ENCODE measurements around the gene HLTF. TPM values are rescaled to one million over a fixed set of nuclear protein-coding genes. Genes with fewer than 3 reads are reported as not detected.

Gene HLTF
- total and polyA plus RNA-seq, 11 donors: 4.0 to 39.4 (median 19.2) TPM

DNA sequence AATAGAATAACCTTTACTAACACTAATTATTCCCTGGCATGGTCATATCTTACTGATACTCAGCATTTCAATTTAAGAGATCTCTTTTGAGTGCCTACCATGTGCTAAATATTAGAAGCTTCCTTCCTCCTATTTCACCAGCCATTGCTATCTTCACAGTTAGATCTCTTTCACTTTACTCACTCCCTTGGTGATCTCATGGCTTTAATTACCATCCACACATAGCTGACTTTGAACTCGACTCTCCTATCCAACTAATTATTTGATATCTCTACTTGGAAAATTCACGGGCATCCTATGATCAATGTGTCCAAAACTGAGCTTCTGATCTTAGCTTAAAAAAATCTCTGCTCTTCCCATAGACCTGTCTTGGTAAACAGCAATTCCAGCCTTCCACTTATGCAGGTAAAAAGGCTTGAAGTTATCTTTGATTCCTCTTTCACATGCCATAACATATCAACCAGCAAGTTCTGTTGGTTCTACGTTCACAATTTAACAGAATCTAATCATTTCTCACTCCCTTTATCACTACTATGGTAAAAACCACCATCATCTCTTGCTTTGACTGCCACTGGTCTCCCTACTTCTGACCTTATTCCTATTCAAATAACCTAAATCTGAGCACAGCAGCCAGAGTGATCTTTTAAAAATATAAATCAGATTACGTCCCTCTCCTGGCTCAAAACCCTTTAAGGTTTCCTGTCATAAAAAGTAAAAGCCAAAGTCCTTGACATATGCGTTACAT, 41.8 kb downstream of the HLTF start:
- DNase-seq (no peak), ATAC-seq (no peak)
- intact Hi-C loops (cut with DNase I): no loop called here
- Histone ChIP-seq H3K4me3 (no peak overlapping the region), H3K36me3 (peaks cover 0 to 98% (median 42%) of the 10 kb centered on the region in 9 donors), H3K9me3 (no peaks in the 10 kb centered on the region), H3K4me1 (peaks cover 0 to 9% (median 0%) of the 10 kb centered on the region in 12 donors), H3K27me3 (no peaks in the 10 kb centered on the region), H3K27ac (no peak overlapping the region)
- WGBS, 4 donors: 76 to 85% (median 82%) methylated on average over 5 of the region's 5 CpGs
- TF ChIP-seq, protein P1, sequence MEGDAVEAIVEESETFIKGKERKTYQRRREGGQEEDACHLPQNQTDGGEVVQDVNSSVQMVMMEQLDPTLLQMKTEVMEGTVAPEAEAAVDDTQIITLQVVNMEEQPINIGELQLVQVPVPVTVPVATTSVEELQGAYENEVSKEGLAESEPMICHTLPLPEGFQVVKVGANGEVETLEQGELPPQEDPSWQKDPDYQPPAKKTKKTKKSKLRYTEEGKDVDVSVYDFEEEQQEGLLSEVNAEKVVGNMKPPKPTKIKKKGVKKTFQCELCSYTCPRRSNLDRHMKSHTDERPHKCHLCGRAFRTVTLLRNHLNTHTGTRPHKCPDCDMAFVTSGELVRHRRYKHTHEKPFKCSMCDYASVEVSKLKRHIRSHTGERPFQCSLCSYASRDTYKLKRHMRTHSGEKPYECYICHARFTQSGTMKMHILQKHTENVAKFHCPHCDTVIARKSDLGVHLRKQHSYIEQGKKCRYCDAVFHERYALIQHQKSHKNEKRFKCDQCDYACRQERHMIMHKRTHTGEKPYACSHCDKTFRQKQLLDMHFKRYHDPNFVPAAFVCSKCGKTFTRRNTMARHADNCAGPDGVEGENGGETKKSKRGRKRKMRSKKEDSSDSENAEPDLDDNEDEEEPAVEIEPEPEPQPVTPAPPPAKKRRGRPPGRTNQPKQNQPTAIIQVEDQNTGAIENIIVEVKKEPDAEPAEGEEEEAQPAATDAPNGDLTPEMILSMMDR (IDR thresholded peaks at IDR 0.05): no peak

DNA sequence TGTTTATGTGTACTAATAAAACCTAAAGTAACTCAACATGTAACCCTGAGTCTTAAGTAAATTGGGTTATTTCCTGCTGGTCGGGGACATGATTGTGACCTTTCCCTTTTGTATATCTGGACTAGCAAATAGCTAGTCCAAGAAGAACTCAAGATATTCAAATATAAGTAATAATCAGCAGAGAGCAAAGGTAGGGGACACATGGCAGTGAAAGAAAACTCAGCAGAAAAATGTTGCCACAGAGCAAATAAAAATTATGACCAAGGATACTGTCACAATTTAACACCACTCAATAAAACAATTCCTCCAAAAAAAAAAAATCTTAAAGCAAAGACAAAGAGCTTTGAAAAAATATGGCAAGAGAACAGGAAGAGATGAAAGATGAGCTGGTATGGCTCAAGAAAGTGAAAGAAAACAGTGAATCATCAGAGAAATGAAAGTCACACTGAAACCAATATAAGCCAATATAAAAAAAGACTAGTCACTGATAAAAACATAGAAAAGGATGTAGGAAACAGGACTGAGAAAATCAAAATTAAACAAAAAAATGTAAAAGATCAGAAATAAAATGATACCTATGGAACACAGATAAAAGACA, 43.4 kb downstream of the HLTF start:
- Histone ChIP-seq H3K9me3 (no peaks in the 10 kb centered on the region), H3K4me3 (no peak overlapping the region), H3K27ac (peak overlapping the region in 1 of 12 donors; percentile 12), H3K36me3 (peaks cover 0 to 98% (median 52%) of the 10 kb centered on the region in 9 donors), H3K4me1 (peaks cover 0 to 9% (median 0%) of the 10 kb centered on the region in 12 donors), H3K27me3 (no peaks in the 10 kb centered on the region)
- TF ChIP-seq, protein P1 (IDR thresholded peaks at IDR 0.05): no peak
- TF ChIP-seq POLR2A (IDR thresholded peaks at IDR 0.05): no peak
- intact Hi-C loops (cut with DNase I): no loop called here
- ATAC-seq (no peak), DNase-seq (no peak)
- WGBS, 4 donors: 74 to 82% (median 76%) methylated on average over 1 of the region's 1 CpG

DNA sequence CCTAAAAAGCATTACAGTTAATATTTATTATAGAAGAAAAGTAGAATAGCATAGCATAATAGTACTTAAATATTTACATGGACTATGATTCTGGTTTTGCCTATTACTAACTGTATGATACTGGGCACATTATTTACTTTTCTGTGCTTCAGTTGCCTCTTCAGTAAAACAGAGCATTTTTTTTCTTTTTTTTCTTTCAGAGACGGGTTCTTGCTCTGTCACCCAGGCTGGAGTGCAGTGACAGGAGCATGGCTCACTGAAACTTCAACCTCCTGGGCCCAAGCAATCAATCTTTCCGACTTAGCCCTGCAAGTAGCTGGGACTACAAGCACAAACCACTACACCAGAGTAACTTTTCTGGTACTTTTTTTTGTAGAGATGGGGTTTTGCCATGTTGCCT, 48.0 kb downstream of the HLTF start:
- TF ChIP-seq POLR2A (IDR thresholded peaks at IDR 0.05): no peak
- TF ChIP-seq, protein P1 (IDR thresholded peaks at IDR 0.05): no peak
- Histone ChIP-seq H3K36me3 (peaks cover 0 to 94% (median 44%) of the 10 kb centered on the region in 9 donors), H3K4me3 (no peak overlapping the region), H3K4me1 (peaks cover 0 to 9% (median 0%) of the 10 kb centered on the region in 12 donors), H3K9me3 (no peaks in the 10 kb centered on the region), H3K27me3 (no peaks in the 10 kb centered on the region), H3K27ac (peak overlapping the region in 1 of 12 donors; percentile 51)
- 85 to 96% (median 89%) methylated on average over 2 of the region's 2 CpGs for WGBS, 4 donors
- ATAC-seq: no peak
- DNase-seq: no peak
- intact Hi-C loops (cut with DNase I): loop anchor here in 1 of 10 donors (10.0 kb wide), 1 partner anchor 64 kb away; no protein-coding TSS in a partner anchor

DNA sequence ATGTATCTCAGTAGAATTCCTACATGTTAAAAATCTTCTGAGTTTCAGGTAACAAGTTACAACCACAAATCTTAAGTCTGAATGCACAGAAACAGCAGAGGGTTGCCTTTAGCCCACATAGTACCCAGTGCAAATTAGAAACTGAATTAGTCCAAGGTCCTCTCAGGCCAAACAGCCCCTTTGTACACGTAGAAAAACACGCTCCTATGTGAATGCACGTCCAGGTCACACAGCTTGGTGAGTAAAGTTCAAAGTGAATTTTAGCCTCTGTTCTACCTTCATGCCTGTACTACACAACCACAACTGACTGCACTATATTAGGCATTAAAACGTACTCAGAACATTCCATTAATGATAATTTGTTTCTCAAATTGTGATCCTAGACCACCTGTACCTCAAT, 48.6 kb downstream of the HLTF start:
- ATAC-seq (no peak), DNase-seq (no peak)
- Histone ChIP-seq H3K4me3 (no peak overlapping the region), H3K36me3 (peaks cover 0 to 96% (median 44%) of the 10 kb centered on the region in 9 donors), H3K4me1 (peaks cover 0 to 3% (median 0%) of the 10 kb centered on the region in 12 donors), H3K9me3 (no peaks in the 10 kb centered on the region), H3K27me3 (no peaks in the 10 kb centered on the region), H3K27ac (peak overlapping the region in 1 of 12 donors; percentile 51)
- no peak for TF ChIP-seq POLR2A (IDR thresholded peaks at IDR 0.05)
- TF ChIP-seq, protein P1 (IDR thresholded peaks at IDR 0.05): no peak
- WGBS, 4 donors: 94 to 96% (median 95%) methylated on average over 4 of the region's 4 CpGs
- intact Hi-C loops (cut with DNase I): loop anchor here in 1 of 10 donors (10.0 kb wide), 1 partner anchor 63 kb away; no protein-coding TSS in a partner anchor

Data from heart left ventricle (tissue), 16 donors.